ENCODE data around the gene PHACTR1.

DNA sequence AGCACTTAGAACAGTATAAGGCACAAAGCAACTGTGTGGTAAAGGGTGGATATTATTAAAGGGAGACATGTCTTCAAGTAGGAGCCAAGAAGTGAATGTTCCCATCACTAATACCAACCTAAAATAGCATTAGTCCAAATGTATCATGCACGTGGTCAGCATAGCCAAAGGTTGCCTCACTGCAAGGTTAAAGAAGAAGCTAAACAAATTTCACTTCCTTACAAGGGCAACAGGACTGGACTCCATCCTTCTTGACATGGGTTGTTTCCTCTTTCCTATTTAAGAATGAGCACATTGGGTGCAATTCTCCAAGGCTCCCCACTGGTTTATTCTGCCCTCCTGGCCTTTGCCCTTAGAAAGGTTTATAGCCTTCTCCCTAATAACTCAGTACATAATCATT is 186.7 kb downstream of the PHACTR1 start:
- TF ChIP-seq POLR2A (IDR thresholded peaks at IDR 0.05): no peak
- TF ChIP-seq, protein P1, sequence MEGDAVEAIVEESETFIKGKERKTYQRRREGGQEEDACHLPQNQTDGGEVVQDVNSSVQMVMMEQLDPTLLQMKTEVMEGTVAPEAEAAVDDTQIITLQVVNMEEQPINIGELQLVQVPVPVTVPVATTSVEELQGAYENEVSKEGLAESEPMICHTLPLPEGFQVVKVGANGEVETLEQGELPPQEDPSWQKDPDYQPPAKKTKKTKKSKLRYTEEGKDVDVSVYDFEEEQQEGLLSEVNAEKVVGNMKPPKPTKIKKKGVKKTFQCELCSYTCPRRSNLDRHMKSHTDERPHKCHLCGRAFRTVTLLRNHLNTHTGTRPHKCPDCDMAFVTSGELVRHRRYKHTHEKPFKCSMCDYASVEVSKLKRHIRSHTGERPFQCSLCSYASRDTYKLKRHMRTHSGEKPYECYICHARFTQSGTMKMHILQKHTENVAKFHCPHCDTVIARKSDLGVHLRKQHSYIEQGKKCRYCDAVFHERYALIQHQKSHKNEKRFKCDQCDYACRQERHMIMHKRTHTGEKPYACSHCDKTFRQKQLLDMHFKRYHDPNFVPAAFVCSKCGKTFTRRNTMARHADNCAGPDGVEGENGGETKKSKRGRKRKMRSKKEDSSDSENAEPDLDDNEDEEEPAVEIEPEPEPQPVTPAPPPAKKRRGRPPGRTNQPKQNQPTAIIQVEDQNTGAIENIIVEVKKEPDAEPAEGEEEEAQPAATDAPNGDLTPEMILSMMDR (IDR thresholded peaks at IDR 0.05): no peak
